ENCODE data around the gene CLASP1.
A peak's percentile ranks its signal among the peaks of the same experiment; 100 is the strongest.
"Not testable (repeated sequence)": the region's sequence is repeated elsewhere in the genome, so short reads cannot be mapped to it uniquely, and the experiment has no call there.

Gene CLASP1

GRCh38 chr2:121446647-121447241, 202.5 kb downstream of the CLASP1 start:
- no peaks in the 10 kb centered on the region for H3K79me2 ChIP-seq (ENCODE audit: control insufficient read depth, insufficient read depth, low read length)
- no peak overlapping the region for H3K4me3 ChIP-seq (ENCODE audit: low read length)
- no peak overlapping the region for H2BK15ac ChIP-seq (replicated peaks; ENCODE audit: low read depth)
- no peak overlapping the region for H3K23ac ChIP-seq (ENCODE audit: low read length)
- no peaks in the 10 kb centered on the region for H3K27me3 ChIP-seq (ENCODE audit: insufficient read depth, low read length, poor library complexity)
- no CpG with 5 or more reads among the region's 8 CpGs for WGBS (ENCODE audit: extremely low coverage, insufficient coverage, low lambda C conversion rate)
- no peak overlapping the region for H3K4me2 ChIP-seq (ENCODE audit: low read length)
- no peak overlapping the region for H2AK5ac ChIP-seq (ENCODE audit: low read length)
- H2BK5ac ChIP-seq (ENCODE audit: low read length): no peak overlapping the region
- no peaks in the 10 kb centered on the region for H3K4me1 ChIP-seq (ENCODE audit: control insufficient read depth, low read depth, low read length)
- no peak overlapping the region for H4K5ac ChIP-seq (ENCODE audit: low read length)
- peak; percentile 33 for DNase-seq
- H3K27ac ChIP-seq (ENCODE audit: low read depth, low read length): no peak overlapping the region
- H3K56ac ChIP-seq (ENCODE audit: low read length): no peak overlapping the region
- no peak overlapping the region for H3K9ac ChIP-seq (ENCODE audit: low read length)
- H4K8ac ChIP-seq (ENCODE audit: low read depth, low read length): no peak overlapping the region
- H3K79me1 ChIP-seq (ENCODE audit: low read length): no peaks in the 10 kb centered on the region
- no peak overlapping the region for H3K4ac ChIP-seq (ENCODE audit: low read depth, low read length)
- peaks cover 10% of the 10 kb centered on the region for H3K36me3 ChIP-seq (ENCODE audit: control insufficient read depth, insufficient read depth, low read length)
- H3K18ac ChIP-seq (ENCODE audit: low read length): no peak overlapping the region
- H2BK120ac ChIP-seq (ENCODE audit: low read depth, low read length): no peak overlapping the region

DNA sequence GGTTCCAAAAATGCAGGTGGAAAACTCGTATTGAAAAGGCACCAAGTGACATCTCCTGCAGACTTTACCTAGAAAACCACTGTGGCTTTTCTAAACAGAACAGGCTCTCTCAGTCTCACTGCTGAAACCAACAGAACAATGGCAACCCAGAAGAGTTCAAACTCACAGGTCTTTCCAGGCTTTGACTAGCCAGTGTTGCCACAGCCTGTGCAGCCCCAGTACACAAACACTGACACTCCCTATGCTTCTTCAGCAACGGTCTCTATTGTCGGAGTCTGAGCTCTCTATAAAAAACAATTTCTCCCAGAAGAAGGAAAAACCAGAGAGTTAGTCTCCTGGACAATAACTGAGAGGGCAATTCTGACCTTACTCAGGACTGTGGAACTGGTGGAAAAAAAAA, 206.4 kb downstream of the CLASP1 start:
- Histone ChIP-seq H3K36me3 (ENCODE audit: control insufficient read depth, insufficient read depth, low read length) (peaks cover 8% of the 10 kb centered on the region), H3K79me2 (ENCODE audit: control insufficient read depth, insufficient read depth, low read length) (no peaks in the 10 kb centered on the region), H2BK15ac (replicated peaks; ENCODE audit: low read depth) (no peak overlapping the region), H3K4me3 (ENCODE audit: low read length) (no peak overlapping the region), H3K27ac (ENCODE audit: low read depth, low read length) (no peak overlapping the region), H3K4me2 (ENCODE audit: low read length) (no peak overlapping the region), H2BK120ac (ENCODE audit: low read depth, low read length) (no peak overlapping the region), H3K4ac (ENCODE audit: low read depth, low read length) (no peak overlapping the region), H4K5ac (ENCODE audit: low read length) (no peak overlapping the region), H3K56ac (ENCODE audit: low read length) (no peak overlapping the region), H3K18ac (ENCODE audit: low read length) (no peak overlapping the region), H3K9ac (ENCODE audit: low read length) (no peak overlapping the region), H3K23ac (ENCODE audit: low read length) (no peak overlapping the region), H2AK5ac (ENCODE audit: low read length) (no peak overlapping the region), H3K4me1 (ENCODE audit: control insufficient read depth, low read depth, low read length) (no peaks in the 10 kb centered on the region), H3K27me3 (ENCODE audit: insufficient read depth, low read length, poor library complexity) (no peaks in the 10 kb centered on the region), H2BK5ac (ENCODE audit: low read length) (no peak overlapping the region), H3K79me1 (ENCODE audit: low read length) (no peaks in the 10 kb centered on the region), H4K8ac (ENCODE audit: low read depth, low read length) (no peak overlapping the region)
- DNase-seq: no peak
- no CpG with 5 or more reads among the region's 3 CpGs for WGBS (ENCODE audit: extremely low coverage, insufficient coverage, low lambda C conversion rate)

- no CpG with 5 or more reads among the region's 1 CpG for WGBS (ENCODE audit: extremely low coverage, insufficient coverage, low lambda C conversion rate)
- not testable (repeated sequence) for H3K9ac ChIP-seq (ENCODE audit: low read length); DNase-seq; H2BK15ac ChIP-seq (replicated peaks; ENCODE audit: low read depth); H3K36me3 ChIP-seq (ENCODE audit: control insufficient read depth, insufficient read depth, low read length); H3K18ac ChIP-seq (ENCODE audit: low read length); H3K23ac ChIP-seq (ENCODE audit: low read length); H3K56ac ChIP-seq (ENCODE audit: low read length); H2AK5ac ChIP-seq (ENCODE audit: low read length); H3K27me3 ChIP-seq (ENCODE audit: insufficient read depth, low read length, poor library complexity); H2BK120ac ChIP-seq (ENCODE audit: low read depth, low read length); H3K79me1 ChIP-seq (ENCODE audit: low read length); H3K4me3 ChIP-seq (ENCODE audit: low read length); H3K27ac ChIP-seq (ENCODE audit: low read depth, low read length); H3K79me2 ChIP-seq (ENCODE audit: control insufficient read depth, insufficient read depth, low read length); H3K4ac ChIP-seq (ENCODE audit: low read depth, low read length); H2BK5ac ChIP-seq (ENCODE audit: low read length); H3K4me2 ChIP-seq (ENCODE audit: low read length); H4K5ac ChIP-seq (ENCODE audit: low read length); H4K8ac ChIP-seq (ENCODE audit: low read depth, low read length); H3K4me1 ChIP-seq (ENCODE audit: control insufficient read depth, low read depth, low read length)
Measured at GRCh38 chr2:121438290-121438689, 211.0 kb downstream of the CLASP1 start.

DNA sequence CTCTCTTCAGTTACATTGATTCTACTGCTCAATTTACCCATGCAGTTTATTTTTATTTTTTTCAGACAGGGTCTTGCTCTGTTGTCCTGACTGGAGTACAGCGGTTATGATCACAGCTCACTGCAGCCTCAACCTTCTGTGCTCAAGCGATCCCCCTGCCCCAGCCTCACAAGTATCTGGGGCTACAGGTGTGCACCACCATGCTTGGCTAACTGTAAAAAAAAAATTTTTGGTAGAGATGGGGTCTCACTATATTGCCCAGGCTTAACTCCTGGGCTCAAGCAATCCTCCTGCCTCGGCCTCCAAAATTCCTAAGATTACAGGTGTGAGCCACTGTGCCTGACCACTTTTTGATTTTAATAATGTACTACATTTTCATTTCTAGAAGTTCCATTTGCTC, 212.3 kb downstream of the CLASP1 start:
- Histone ChIP-seq H3K27ac (ENCODE audit: low read depth, low read length) (no peak overlapping the region), H3K9ac (ENCODE audit: low read length) (no peak overlapping the region), H3K4me1 (ENCODE audit: control insufficient read depth, low read depth, low read length) (no peaks in the 10 kb centered on the region), H3K56ac (ENCODE audit: low read length) (no peak overlapping the region), H2AK5ac (ENCODE audit: low read length) (no peak overlapping the region), H2BK120ac (ENCODE audit: low read depth, low read length) (no peak overlapping the region), H3K4ac (ENCODE audit: low read depth, low read length) (no peak overlapping the region), H3K4me3 (ENCODE audit: low read length) (no peak overlapping the region), H3K79me1 (ENCODE audit: low read length) (no peaks in the 10 kb centered on the region), H2BK15ac (replicated peaks; ENCODE audit: low read depth) (no peak overlapping the region), H3K23ac (ENCODE audit: low read length) (no peak overlapping the region), H2BK5ac (ENCODE audit: low read length) (no peak overlapping the region), H3K36me3 (ENCODE audit: control insufficient read depth, insufficient read depth, low read length) (no peaks in the 10 kb centered on the region), H3K79me2 (ENCODE audit: control insufficient read depth, insufficient read depth, low read length) (no peaks in the 10 kb centered on the region), H4K8ac (ENCODE audit: low read depth, low read length) (no peak overlapping the region), H3K18ac (ENCODE audit: low read length) (no peak overlapping the region), H4K5ac (ENCODE audit: low read length) (no peak overlapping the region), H3K4me2 (ENCODE audit: low read length) (no peak overlapping the region), H3K27me3 (ENCODE audit: insufficient read depth, low read length, poor library complexity) (no peaks in the 10 kb centered on the region)
- no peak for DNase-seq
- WGBS (ENCODE audit: extremely low coverage, insufficient coverage, low lambda C conversion rate): no CpG with 5 or more reads among the region's 3 CpGs

GRCh38 chr2:121435790-121436189, 213.5 kb downstream of the CLASP1 start:
- Histone ChIP-seq H2BK15ac (replicated peaks; ENCODE audit: low read depth) (no peak overlapping the region), H3K36me3 (ENCODE audit: control insufficient read depth, insufficient read depth, low read length) (no peaks in the 10 kb centered on the region), H4K8ac (ENCODE audit: low read depth, low read length) (no peak overlapping the region), H2AK5ac (ENCODE audit: low read length) (no peak overlapping the region), H3K18ac (ENCODE audit: low read length) (no peak overlapping the region), H3K79me1 (ENCODE audit: low read length) (no peaks in the 10 kb centered on the region), H3K4me1 (ENCODE audit: control insufficient read depth, low read depth, low read length) (no peaks in the 10 kb centered on the region), H3K23ac (ENCODE audit: low read length) (no peak overlapping the region), H3K4ac (ENCODE audit: low read depth, low read length) (no peak overlapping the region), H3K27ac (ENCODE audit: low read depth, low read length) (no peak overlapping the region), H2BK120ac (ENCODE audit: low read depth, low read length) (no peak overlapping the region), H3K27me3 (ENCODE audit: insufficient read depth, low read length, poor library complexity) (no peaks in the 10 kb centered on the region), H3K4me3 (ENCODE audit: low read length) (no peak overlapping the region), H3K56ac (ENCODE audit: low read length) (no peak overlapping the region), H3K4me2 (ENCODE audit: low read length) (no peak overlapping the region), H2BK5ac (ENCODE audit: low read length) (no peak overlapping the region), H4K5ac (ENCODE audit: low read length) (no peak overlapping the region), H3K9ac (ENCODE audit: low read length) (no peak overlapping the region), H3K79me2 (ENCODE audit: control insufficient read depth, insufficient read depth, low read length) (no peaks in the 10 kb centered on the region)
- WGBS (ENCODE audit: extremely low coverage, insufficient coverage, low lambda C conversion rate): no CpG with 5 or more reads among the region's 3 CpGs
- DNase-seq: no peak

DNA sequence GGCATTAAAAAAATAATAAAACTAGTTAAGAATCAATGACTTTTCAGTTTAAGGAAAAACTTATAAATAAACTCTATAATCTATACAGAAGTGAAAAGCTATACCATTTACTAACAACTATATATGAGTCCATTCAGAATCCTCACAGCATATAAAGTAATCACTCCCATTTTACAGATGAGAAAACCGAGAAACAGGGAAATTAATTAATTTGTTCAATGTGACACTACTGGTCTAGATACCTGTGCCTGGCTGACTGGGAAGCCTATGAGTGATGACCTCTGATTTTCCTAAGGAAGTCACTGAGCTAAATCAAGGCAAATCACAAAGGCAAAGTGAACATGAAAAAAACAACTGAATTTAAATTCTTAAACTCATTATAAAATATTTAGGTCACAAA, 218.0 kb downstream of the CLASP1 start:
- Histone ChIP-seq H3K9ac (ENCODE audit: low read length) (no peak overlapping the region), H3K79me1 (ENCODE audit: low read length) (no peaks in the 10 kb centered on the region), H2BK120ac (ENCODE audit: low read depth, low read length) (no peak overlapping the region), H4K5ac (ENCODE audit: low read length) (no peak overlapping the region), H3K79me2 (ENCODE audit: control insufficient read depth, insufficient read depth, low read length) (no peaks in the 10 kb centered on the region), H3K4me2 (ENCODE audit: low read length) (no peak overlapping the region), H3K36me3 (ENCODE audit: control insufficient read depth, insufficient read depth, low read length) (no peaks in the 10 kb centered on the region), H3K18ac (ENCODE audit: low read length) (no peak overlapping the region), H3K27ac (ENCODE audit: low read depth, low read length) (no peak overlapping the region), H2BK15ac (replicated peaks; ENCODE audit: low read depth) (no peak overlapping the region), H3K23ac (ENCODE audit: low read length) (no peak overlapping the region), H4K8ac (ENCODE audit: low read depth, low read length) (no peak overlapping the region), H3K4ac (ENCODE audit: low read depth, low read length) (no peak overlapping the region), H3K4me3 (ENCODE audit: low read length) (no peak overlapping the region), H3K4me1 (ENCODE audit: control insufficient read depth, low read depth, low read length) (no peaks in the 10 kb centered on the region), H3K56ac (ENCODE audit: low read length) (no peak overlapping the region), H2AK5ac (ENCODE audit: low read length) (no peak overlapping the region), H3K27me3 (ENCODE audit: insufficient read depth, low read length, poor library complexity) (no peaks in the 10 kb centered on the region), H2BK5ac (ENCODE audit: low read length) (no peak overlapping the region)
- DNase-seq: no peak
- WGBS (ENCODE audit: extremely low coverage, insufficient coverage, low lambda C conversion rate): no CpG with 5 or more reads among the region's 1 CpG

Data from mesendoderm (in vitro differentiated cells).